Body of pancreas (tissue), 4 donors: Measurements from ENCODE around the gene TATDN3. TPM values are rescaled to one million over a fixed set of nuclear protein-coding genes. Genes with fewer than 3 reads are reported as not detected.

Experiments used
- ATAC-seq: fragments of 150-250 bp; one replicate; pipeline ENCODE4 v1.9.1; 2016
- DNase-seq, 4 donors: peaks; one replicate each; pipeline ENCODE4 v3.0.0-alpha.2; 2019
- H3K27ac ChIP-seq, 4 donors: fragments of 200-600 bp; sonication (generic); 1 replicate in 3 of 4; 2 replicates in 1 of 4; pipeline versions ENCODE4 v1.5.1 to v1.6.1; 2016 to 2019; ENCODE audit warnings: mild to moderate bottlenecking in 1 of 4, mixed read lengths in 1 of 4, moderate library complexity in 1 of 4
- H3K27me3 ChIP-seq, 2 donors: fragments of 200-600 bp; sonication (generic); one replicate each; pipeline ENCODE4 v1.6.0; 2016; ENCODE audit warnings: mild to moderate bottlenecking in 1 of 2
- H3K36me3 ChIP-seq, 2 donors: fragments of 200-600 bp; sonication (generic); replicated peaks in 1 of 2; 2 replicates each; pipeline ENCODE4 v1.5.1; 2016; ENCODE audit warnings: low read depth in 2 of 2; ENCODE audit not compliant: insufficient read depth in 1 of 2
- H3K4me1 ChIP-seq: fragments of 200-600 bp; sonication (generic); one replicate; pipeline ENCODE4 v1.6.0; 2016
- H3K4me3 ChIP-seq, 2 donors: fragments of 200-600 bp; sonication (generic); 1 replicate in 1 of 2; 2 replicates in 1 of 2; pipeline ENCODE4 v1.5.1; 2016 to 2019
- H3K9me3 ChIP-seq, 3 donors: fragments of 200-600 bp; sonication (generic); 1 replicate in 2 of 3; 2 replicates in 1 of 3; pipeline ENCODE4 v1.5.1; 2016
- POLR2A ChIP-seq, 3 donors: fragments of 450-650 bp; IDR thresholded peaks; one replicate each; pipeline ENCODE4 v1.6.1; 2016; ENCODE audit warnings: antibody characterized with exemption in 3 of 3, mild to moderate bottlenecking in 2 of 3
- WGBS, 2 donors: methylation state at CpG; one replicate each; pipeline ENCODE4 v1.1.5; 2017; 5-methylcytosine and 5-hydroxymethylcytosine counted together
- intact Hi-C: fragments of 100-400 bp; cut with DNase I; formaldehyde crosslinking; loops from one replicate; pipeline ENCODE4 v1.15.1; 2023
- total RNA-seq, 2 donors: library from RNA; depleted of rRNA; stranded (reverse); fragments of >200 nt; gene quantifications; one replicate each; pipeline ENCODE4 v1.1.0, GENCODE V29; 2016
- TF ChIP-seq, protein P1 (sequence below), 7 experiments: fragments of 450-650 bp in 4 of 7; fragments of 200-600 bp in 3 of 7; sonication (generic) in 3 of 7; IDR thresholded peaks; one replicate each; pipeline ENCODE4 v1.5.1; 2016 to 2019; ENCODE audit warnings: antibody characterized with exemption in 7 of 7

TATDN3 gene, protein sequence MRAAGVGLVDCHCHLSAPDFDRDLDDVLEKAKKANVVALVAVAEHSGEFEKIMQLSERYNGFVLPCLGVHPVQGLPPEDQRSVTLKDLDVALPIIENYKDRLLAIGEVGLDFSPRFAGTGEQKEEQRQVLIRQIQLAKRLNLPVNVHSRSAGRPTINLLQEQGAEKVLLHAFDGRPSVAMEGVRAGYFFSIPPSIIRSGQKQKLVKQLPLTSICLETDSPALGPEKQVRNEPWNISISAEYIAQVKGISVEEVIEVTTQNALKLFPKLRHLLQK
- 10 to 100 TPM in 1 of 2 donors, 1 to 10 TPM in 1; 6.3 to 10.6 TPM for total RNA-seq

DNA sequence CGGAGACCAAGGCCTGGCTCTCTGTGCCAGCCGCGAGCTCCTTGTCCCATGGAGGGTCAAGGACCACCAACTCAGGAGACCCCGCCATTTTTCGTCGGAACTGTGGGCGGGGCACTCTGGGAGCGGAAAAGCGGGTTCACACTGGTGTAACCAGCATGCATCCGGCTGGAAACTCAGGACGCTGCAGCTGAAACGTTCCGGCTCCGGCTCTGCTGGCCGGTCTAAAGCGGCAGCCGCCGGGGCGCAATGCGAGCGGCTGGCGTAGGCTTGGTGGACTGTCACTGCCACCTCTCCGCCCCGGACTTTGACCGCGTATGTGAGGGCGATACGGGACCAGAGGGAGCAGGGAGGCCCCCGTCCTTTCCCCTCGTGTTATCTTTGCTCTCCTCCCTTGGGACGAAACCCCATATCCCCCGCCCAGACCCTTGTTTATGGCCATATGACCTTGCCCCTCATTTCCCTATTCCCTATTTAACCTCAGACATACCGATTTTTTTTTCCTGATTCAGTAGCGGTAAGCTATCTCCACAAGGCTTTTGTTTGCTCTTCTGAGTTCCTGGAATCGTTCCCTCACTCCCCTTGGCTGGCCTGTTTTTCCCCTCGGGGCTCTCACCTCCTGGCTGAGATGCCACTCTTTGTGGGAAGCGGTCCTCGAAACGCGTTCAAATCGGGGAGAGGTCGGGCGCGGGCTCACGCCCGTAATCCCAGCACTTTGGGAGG, at the start of gene TATDN3, which contains the start of gene NSL1:
TATDN3 (plus strand) TSS at position 219 of the 720 bp plus-strand sequence; CDS start at position 247, 28 bp downstream.
NSL1 (minus strand) TSS at position 102 of the 720 bp plus-strand sequence; CDS start at position 88, 14 bp downstream.
- intact Hi-C loops: no loop called here

DNA sequence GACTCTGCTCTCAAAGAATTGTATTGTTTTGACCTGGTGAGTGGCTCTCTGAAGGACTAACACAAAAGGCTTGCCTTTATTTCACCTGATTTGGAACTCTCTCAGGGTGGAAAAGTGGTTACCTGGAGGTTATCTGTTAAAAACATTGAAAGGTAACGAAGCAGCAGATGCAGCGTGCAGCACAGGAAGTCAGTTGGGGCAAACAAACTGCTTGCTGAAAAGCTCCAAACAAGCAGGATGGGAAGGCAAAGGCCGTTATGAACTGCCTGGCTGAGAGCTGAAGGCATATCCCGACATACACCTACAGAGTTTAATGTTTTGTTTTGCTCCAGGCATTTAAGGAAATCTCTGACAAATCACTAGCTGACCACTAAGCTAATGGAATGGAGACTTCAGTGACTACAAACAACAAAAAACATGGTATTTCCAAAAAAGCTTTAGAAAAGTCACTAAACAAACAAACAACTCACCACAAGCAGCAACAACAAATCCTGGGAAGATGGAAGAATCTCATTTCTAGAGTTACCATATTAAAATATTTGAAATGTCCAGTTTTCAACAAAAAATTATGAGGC, 47.7 kb upstream of the TATDN3 start:
- no peak for ATAC-seq
- no peaks in the 10 kb centered on the region for H3K36me3 ChIP-seq
- no peak for DNase-seq
- H3K27ac ChIP-seq: no peak overlapping the region
- no peak for TF ChIP-seq POLR2A (IDR thresholded peaks at IDR 0.05)
- TF ChIP-seq, protein P1, sequence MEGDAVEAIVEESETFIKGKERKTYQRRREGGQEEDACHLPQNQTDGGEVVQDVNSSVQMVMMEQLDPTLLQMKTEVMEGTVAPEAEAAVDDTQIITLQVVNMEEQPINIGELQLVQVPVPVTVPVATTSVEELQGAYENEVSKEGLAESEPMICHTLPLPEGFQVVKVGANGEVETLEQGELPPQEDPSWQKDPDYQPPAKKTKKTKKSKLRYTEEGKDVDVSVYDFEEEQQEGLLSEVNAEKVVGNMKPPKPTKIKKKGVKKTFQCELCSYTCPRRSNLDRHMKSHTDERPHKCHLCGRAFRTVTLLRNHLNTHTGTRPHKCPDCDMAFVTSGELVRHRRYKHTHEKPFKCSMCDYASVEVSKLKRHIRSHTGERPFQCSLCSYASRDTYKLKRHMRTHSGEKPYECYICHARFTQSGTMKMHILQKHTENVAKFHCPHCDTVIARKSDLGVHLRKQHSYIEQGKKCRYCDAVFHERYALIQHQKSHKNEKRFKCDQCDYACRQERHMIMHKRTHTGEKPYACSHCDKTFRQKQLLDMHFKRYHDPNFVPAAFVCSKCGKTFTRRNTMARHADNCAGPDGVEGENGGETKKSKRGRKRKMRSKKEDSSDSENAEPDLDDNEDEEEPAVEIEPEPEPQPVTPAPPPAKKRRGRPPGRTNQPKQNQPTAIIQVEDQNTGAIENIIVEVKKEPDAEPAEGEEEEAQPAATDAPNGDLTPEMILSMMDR (IDR thresholded peaks at IDR 0.05): no peak
- no peaks in the 10 kb centered on the region for H3K4me1 ChIP-seq
- peaks cover 0 to 3% (median 0%) of the 10 kb centered on the region in 3 donors for H3K9me3 ChIP-seq
- no peak overlapping the region for H3K4me3 ChIP-seq
- intact Hi-C loops: no loop called here
- no peaks in the 10 kb centered on the region for H3K27me3 ChIP-seq
- WGBS, 2 donors: 80 to 93% methylated on average over 4 of the region's 4 CpGs

More for the DNA sequence above, at the start of gene TATDN3, which contains the start of gene NSL1:
- WGBS, 2 donors: 0% methylated on average over 24 to 46 of the region's 46 CpGs
- ATAC-seq: peak; percentile 96
- no peaks in the 10 kb centered on the region for H3K9me3 ChIP-seq
- DNase-seq: peak; percentile 89 to 90 (median 90)
- H3K4me3 ChIP-seq: peak within 1 kb of the TSS; percentile 30 to 83
- H3K36me3 ChIP-seq: peaks cover 0 to 2% of the 10 kb centered on the region in 2 donors
- no peaks in the 10 kb centered on the region for H3K27me3 ChIP-seq
- peaks cover 14% of the 10 kb centered on the region for H3K4me1 ChIP-seq
- H3K27ac ChIP-seq: peak within 1 kb of the TSS; percentile 72 to 90 (median 87)
- TF ChIP-seq, protein P1 (IDR thresholded peaks at IDR 0.05): peak in 3 of 7 experiments; percentile 18 to 23 (median 22)
- TF ChIP-seq POLR2A (IDR thresholded peaks at IDR 0.05): peak; percentile 69 to 94 (median 91)

DNA sequence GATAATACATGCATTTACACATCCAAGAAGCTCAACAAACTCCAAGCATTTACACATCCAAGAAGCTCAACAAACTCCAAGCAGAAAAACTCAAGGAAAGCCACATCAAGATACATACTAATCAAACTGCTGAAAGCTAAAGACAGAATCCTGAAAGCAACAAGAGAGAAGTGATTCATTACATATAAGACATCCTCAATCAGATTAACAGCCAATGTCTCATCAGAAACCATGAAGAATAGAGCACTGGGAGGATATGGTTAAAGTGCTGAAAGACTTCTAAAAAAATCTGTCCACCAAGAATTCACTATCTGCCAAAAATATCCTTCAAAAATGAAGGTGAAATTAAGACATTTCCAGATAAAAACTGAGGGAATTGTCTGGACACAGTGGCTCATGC, 46.4 kb upstream of the TATDN3 start:
- no peak for DNase-seq
- no peaks in the 10 kb centered on the region for H3K27me3 ChIP-seq
- intact Hi-C loops: no loop called here
- H3K4me1 ChIP-seq: peaks cover 3% of the 10 kb centered on the region
- H3K9me3 ChIP-seq: peaks cover 0 to 3% (median 0%) of the 10 kb centered on the region in 3 donors
- TF ChIP-seq POLR2A (IDR thresholded peaks at IDR 0.05): no peak
- TF ChIP-seq, protein P1 (IDR thresholded peaks at IDR 0.05): no peak
- H3K4me3 ChIP-seq: no peak overlapping the region
- no peaks in the 10 kb centered on the region for H3K36me3 ChIP-seq
- no peak for ATAC-seq
- H3K27ac ChIP-seq: no peak overlapping the region

DNA sequence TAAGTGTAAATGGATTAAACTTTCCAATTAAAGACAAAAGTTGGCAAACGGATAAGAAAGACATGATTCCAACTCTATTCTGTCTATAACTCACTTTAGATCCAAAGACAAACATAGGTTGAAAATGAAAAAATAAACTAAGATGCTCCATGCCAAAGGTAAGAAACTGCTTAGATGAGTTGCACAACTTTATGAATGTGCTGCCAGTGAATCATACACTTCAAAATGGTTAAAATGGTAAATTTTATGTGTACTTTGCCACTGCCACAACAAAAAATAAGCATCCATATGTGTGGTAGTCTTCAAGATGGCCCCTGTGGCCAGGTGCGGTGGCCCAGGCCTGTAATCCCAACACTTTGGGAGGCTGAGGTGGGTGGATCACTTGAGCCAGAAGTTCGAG, 45.1 kb upstream of the TATDN3 start:
- no peaks in the 10 kb centered on the region for H3K27me3 ChIP-seq
- H3K27ac ChIP-seq: no peak overlapping the region
- peaks cover 0 to 3% (median 0%) of the 10 kb centered on the region in 3 donors for H3K9me3 ChIP-seq
- ATAC-seq (no peak), DNase-seq (no peak)
- intact Hi-C loops: no loop called here
- TF ChIP-seq, protein P1 (IDR thresholded peaks at IDR 0.05): no peak
- no peak for TF ChIP-seq POLR2A (IDR thresholded peaks at IDR 0.05)
- no peaks in the 10 kb centered on the region for H3K36me3 ChIP-seq
- H3K4me3 ChIP-seq: no peak overlapping the region
- H3K4me1 ChIP-seq: peaks cover 3% of the 10 kb centered on the region
- 88 to 92% methylated on average over 3 of the region's 3 CpGs for WGBS, 2 donors
